HEK293T (cell line): ENCODE measurements around the gene ADORA1.

ENCODE experiments used
- BHLHE40 ChIP-seq: fragments of 450-650 bp; IDR thresholded peaks from 2 replicates; pipeline ENCODE4 v1.6.1; 2016; ENCODE audit warnings: mild to moderate bottlenecking, moderate library complexity, borderline replicate concordance
- FOXK2 ChIP-seq: fragments of 450-650 bp; IDR thresholded peaks from 2 replicates; pipeline ENCODE4 v1.6.1; 2016; ENCODE audit warnings: mild to moderate bottlenecking
- PKNOX1 ChIP-seq: fragments of 450-650 bp; IDR thresholded peaks from 2 replicates; pipeline ENCODE4 v1.6.1; 2016
- SP1 ChIP-seq: fragments of 450-650 bp; IDR thresholded peaks from 2 replicates; pipeline ENCODE4 v1.6.1; 2017
- SUZ12 ChIP-seq: fragments of 450-650 bp; IDR thresholded peaks from 2 replicates; pipeline ENCODE4 v1.6.1; 2016; ENCODE audit warnings: mild to moderate bottlenecking
- TARDBP ChIP-seq: fragments of 450-650 bp; IDR thresholded peaks from 2 replicates; pipeline ENCODE4 v1.6.1; 2016
- ZNF384 ChIP-seq: fragments of 450-650 bp; IDR thresholded peaks from 2 replicates; pipeline ENCODE4 v1.6.1; 2016

- no peak for TF ChIP-seq BHLHE40
- TF ChIP-seq SUZ12 = no peak
- no peak for TF ChIP-seq SP1
- no peak for TF ChIP-seq FOXK2
- no peak for TF ChIP-seq TARDBP
- no peak for TF ChIP-seq ZNF384
- TF ChIP-seq PKNOX1 = no peak
Observed at GRCh38 chr1:203140743-203141520, 13.4 kb downstream of the ADORA1 start.
